Medulla oblongata (tissue), 1 donor: ENCODE data around the gene VPS35L.
A peak's percentile ranks its signal among the peaks of the same experiment; 100 is the strongest.
"Not testable (repeated sequence)": the region's sequence is repeated elsewhere in the genome, so short reads cannot be mapped to it uniquely, and the experiment has no call there.

Experiments
- DNase-seq: peaks from one replicate; pipeline ENCODE4 v3.0.0-alpha.2; 2015; ENCODE audit errors: extremely low spot score

VPS35L gene

GRCh38 chr16:19528666-19529065 lies 26.8 kb upstream of the VPS35L start:
- no peak for DNase-seq

- DNase-seq: peak; percentile 79
These were observed 22.9 kb upstream of the VPS35L start for GRCh38 chr16:19532601-19533000.

- no peak for DNase-seq
These were observed 15.1 kb upstream of the VPS35L start for GRCh38 chr16:19540241-19540970.

GRCh38 chr16:19542138-19542821 lies 13.2 kb upstream of the VPS35L start:
- DNase-seq: no peak

- not testable (repeated sequence) for DNase-seq
These were observed 12.1 kb upstream of the VPS35L start for GRCh38 chr16:19543278-19543996.

GRCh38 chr16:19548144-19548543 lies 7.4 kb upstream of the VPS35L start:
- no peak for DNase-seq

- no peak for DNase-seq
These were observed 5.8 kb upstream of the VPS35L start for GRCh38 chr16:19549673-19550072.

- no peak for DNase-seq
These were observed 652 bp downstream of the VPS35L start for GRCh38 chr16:19555938-19556771.

GRCh38 chr16:19559242-19559910 lies 3.9 kb downstream of the VPS35L start:
- DNase-seq: peak; percentile 87

- DNase-seq: no peak
These were observed 4.6 kb downstream of the VPS35L start for GRCh38 chr16:19560078-19560477.

- no peak for DNase-seq
These were observed 7.9 kb downstream of the VPS35L start for GRCh38 chr16:19563377-19563776.

GRCh38 chr16:19566362-19566761 lies 10.9 kb downstream of the VPS35L start:
- DNase-seq: no peak

- no peak for DNase-seq
These were observed 12.1 kb downstream of the VPS35L start for GRCh38 chr16:19567560-19567959.

- DNase-seq: no peak
These were observed 18.5 kb downstream of the VPS35L start for GRCh38 chr16:19573997-19574396.

- DNase-seq: no peak
These were observed 19.1 kb downstream of the VPS35L start for GRCh38 chr16:19574615-19575014.

- DNase-seq: peak; percentile 98
These were observed 23.0 kb downstream of the VPS35L start for GRCh38 chr16:19578378-19578971.

GRCh38 chr16:19582050-19582831 lies 26.7 kb downstream of the VPS35L start:
- no peak for DNase-seq

- peak; percentile 68 for DNase-seq
These were observed 28.3 kb downstream of the VPS35L start for GRCh38 chr16:19583665-19584300.

GRCh38 chr16:19588661-19589060 lies 33.2 kb downstream of the VPS35L start:
- DNase-seq: no peak

- DNase-seq: no peak
These were observed 33.6 kb downstream of the VPS35L start for GRCh38 chr16:19589106-19589505.
